GM21367 (cell line): Measurements from ENCODE around the gene HMGCLL1.

ENCODE experiments used
- ATAC-seq: cut with Tn5 transposase; IDR thresholded peaks from one replicate; pipeline ENCODE4 v1.9.1; 2021; ENCODE audit not compliant: unreplicated experiment

HMGCLL1 gene

GRCh38 chr6:55536391-55536956, 42.5 kb downstream of the HMGCLL1 start:
- no peak for ATAC-seq

- ATAC-seq: no peak
Observed at GRCh38 chr6:55531496-55531895, 47.5 kb downstream of the HMGCLL1 start.

GRCh38 chr6:55530931-55531330, 48.1 kb downstream of the HMGCLL1 start:
- ATAC-seq: no peak

DNA sequence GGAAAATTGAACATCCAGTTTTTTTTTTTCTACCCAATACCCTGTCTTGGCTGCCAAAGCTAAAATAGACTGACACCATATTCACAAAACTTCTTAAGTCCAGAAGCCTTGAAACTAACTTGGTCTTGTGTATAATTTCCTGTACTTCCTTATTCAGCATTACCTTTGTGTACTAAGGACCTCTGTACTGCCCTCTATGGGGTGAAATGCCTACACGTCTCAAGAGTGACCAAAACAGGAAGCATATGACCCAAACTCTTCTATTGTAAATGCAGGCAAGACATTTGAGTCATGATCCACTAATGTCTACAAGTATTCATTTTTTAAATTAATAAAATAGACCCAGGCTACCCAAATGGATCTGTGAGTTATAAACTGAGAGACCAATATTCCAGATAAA, 50.4 kb downstream of the HMGCLL1 start:
- ATAC-seq: peak; percentile 90

DNA sequence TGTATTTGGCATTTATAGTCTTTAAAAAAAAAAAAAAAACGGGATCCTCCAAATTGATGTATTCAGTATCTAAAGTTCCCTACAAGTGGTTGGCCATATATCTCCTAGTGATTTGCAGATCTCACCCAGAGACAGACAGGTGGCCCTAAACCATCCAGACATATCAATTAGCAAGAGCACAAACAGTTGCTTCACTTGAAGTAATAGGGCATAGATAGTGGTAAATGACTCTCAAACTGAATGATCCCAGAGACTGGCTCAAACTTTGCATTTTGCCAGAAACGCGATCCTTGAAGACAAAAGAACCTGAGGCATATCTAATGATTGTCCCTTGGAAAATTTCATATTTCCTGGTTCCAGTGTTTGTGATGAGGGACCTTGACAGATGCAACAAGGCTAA, 54.6 kb downstream of the HMGCLL1 start:
- ATAC-seq: no peak

DNA sequence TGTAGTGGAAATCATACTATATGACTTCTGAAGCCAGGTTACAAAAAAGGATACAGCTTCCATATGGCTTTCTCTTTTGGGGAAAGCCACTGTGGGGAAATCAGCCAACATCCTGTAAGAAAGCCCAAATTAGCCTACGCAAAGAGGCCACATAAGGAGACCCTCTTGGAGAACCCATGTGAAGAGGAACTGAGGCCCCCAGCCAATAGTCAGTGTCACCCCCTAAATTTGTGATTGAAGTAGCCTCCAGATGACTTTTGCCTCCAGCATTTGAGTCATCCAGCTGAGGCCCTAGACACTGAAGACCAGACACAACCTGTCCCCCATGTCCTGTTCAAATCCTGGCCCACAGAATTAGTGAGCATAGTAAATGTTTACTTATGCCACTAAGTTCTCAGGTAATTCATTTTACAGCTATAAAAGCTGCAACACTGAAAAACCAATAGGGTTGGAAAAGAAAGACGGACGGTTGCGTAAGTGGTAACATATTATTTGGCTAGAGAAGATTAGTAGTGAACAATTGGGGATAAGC, 60.4 kb downstream of the HMGCLL1 start:
- no peak for ATAC-seq

DNA sequence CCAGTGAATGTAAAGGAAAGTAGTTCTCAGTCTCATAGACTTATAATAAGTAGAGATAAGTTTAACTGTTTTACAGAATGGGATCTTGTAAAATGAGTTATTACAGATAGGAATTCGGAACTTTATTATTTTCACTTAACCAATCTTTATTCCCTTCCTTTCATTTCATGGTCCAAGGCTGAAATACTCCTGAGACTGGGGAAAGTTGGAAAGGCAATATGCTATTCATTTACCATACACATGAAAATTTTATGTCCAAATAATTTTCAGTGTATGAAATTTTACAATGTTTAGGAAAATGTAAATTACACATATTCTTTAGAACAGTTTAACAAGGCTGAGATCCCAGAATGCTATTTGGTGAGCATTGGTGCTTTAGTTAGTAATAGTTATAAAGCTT, 62.3 kb downstream of the HMGCLL1 start:
- ATAC-seq: no peak

DNA sequence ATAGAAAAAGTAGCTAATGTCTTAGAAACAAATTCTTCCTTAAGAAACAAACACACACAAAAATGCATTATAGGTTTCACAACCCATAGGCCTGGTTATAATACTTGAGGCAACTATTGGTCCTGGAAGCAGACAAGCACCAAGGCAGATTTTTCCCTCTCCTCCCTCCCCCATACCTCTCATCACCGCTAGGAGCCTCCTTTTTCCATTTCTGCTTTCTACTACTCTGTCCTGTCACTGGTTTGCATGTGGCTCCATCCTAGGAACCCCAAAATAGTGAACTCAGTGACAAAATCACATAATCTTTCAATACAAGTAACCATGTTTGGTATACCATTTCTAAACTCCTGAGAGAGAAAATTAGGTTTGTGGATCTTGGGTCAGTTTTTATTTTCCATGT, 66.1 kb downstream of the HMGCLL1 start:
- no peak for ATAC-seq

DNA sequence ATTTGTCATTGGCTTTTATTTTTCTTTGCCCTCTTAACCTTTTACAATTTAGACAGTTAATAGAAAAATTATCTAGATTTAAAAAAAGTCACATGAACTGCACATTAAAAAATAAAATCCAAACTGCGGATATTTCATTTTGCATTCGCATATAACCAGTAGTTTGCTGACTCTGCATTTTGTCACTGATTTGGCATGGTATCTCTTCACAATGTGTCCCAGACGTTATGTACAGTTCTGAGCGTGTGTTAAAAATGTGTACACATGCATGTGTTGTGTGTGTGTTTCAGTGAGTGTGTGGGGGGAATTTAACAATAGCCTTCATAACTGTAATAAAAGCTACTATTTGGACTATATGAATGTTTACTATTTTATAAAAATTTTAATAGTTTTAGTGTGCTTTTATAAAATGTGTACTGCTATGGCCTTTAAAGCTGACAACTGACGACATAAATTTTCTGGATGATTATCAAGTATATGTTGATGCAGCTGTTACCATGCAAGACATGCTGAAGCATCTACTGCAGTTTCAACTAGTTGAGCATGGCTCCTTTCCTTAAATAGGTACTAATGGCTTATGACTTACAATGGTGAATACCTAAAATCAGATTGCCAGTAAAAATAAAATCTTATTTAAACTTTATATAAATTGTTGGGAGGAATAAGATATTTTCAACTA, 67.7 kb downstream of the HMGCLL1 start:
- no peak for ATAC-seq

GRCh38 chr6:55499591-55499990, 79.4 kb downstream of the HMGCLL1 start:
- ATAC-seq: no peak

GRCh38 chr6:55497694-55498093, 81.3 kb downstream of the HMGCLL1 start:
- no peak for ATAC-seq

- ATAC-seq: no peak
Observed at GRCh38 chr6:55496201-55496600, 82.8 kb downstream of the HMGCLL1 start.

GRCh38 chr6:55495277-55495676, 83.7 kb downstream of the HMGCLL1 start:
- no peak for ATAC-seq

- ATAC-seq: no peak
Observed at GRCh38 chr6:55494411-55494810, 84.6 kb downstream of the HMGCLL1 start.

GRCh38 chr6:55492259-55492658, 86.7 kb downstream of the HMGCLL1 start:
- no peak for ATAC-seq

DNA sequence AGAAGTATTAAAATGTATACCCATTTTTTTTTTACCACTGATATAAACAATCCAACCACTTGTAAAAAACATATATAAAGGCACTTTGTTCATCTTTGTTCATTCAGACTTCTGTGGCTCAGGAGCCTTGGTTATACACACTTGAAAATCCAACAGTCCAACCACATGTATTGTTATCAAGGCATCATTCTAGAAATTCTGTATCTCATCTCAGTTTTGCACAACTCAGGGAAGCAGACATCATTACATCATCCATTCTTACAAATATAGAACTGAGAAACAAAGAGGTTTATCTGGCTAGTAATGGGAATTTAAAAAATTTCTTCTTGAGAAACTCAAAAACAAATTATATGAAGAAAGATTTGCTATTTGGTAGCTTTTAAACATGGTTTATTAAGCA, 88.1 kb downstream of the HMGCLL1 start:
- ATAC-seq: no peak

- ATAC-seq: no peak
Observed at GRCh38 chr6:55474382-55474781, 104.6 kb downstream of the HMGCLL1 start.

DNA sequence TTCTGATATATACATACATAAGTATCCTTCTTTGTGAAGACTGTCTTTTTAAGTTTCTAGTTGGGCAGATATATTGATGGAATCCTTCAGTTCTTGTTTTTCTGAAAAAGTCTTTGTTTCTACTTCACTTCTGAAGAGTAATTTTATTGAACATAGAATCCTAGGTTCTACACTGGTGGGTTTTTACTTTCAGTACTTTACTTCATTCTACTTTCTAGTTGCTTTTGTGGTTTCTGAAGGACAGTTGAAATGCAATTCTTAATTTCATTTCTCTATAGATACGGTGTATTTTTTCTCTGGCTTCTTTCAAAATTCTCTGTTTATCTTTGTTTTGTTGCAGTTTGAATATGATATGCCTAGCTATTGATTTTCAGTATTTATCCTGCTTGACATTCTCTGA, 105.3 kb downstream of the HMGCLL1 start:
- no peak for ATAC-seq

GRCh38 chr6:55469951-55470366, 109.0 kb downstream of the HMGCLL1 start:
- ATAC-seq: no peak

DNA sequence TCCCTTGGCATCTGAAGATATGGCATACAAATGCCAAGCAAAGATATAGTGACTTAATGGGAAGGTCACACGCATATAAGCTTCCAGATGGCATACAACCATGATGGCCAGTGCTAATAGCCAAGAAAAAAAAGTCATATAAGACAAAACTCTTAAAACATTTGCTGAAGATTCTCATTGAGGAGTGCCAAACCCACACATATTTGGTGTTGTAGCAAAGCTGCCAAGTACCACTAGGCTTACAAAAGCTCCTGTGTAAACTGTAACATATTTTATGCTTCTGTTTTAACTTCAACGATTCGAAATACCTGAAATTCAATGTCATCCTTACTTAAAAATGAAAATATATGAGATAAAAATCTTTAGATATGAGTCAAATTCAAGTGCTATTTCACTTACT, 123.0 kb downstream of the HMGCLL1 start:
- no peak for ATAC-seq

- ATAC-seq: no peak
Observed at GRCh38 chr6:55450005-55450404, 129.0 kb downstream of the HMGCLL1 start.

- ATAC-seq: no peak
Observed at GRCh38 chr6:55449225-55449624, 129.8 kb downstream of the HMGCLL1 start.

DNA sequence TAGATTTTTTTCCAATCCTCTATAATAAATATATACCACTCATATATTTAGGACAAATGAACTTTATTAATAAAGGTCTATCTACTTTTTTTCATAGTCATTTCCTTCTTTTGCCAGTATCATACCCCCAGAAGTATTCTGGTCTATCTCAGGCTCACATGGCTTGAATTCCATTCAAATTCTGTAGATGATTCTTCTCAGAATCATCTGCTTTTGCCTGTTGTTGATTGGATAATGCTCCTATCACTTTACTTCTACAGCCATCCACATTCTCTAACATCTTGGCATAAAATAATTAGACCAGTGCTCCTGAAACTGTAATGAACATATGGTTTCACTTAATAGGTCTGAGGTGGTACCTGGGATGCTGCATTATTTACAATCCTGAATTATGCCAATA, 130.5 kb downstream of the HMGCLL1 start:
- ATAC-seq: no peak
